IMR-90 (cell line): Measurements from ENCODE around the gene ZNF627. TPM values are rescaled to one million over a fixed set of nuclear protein-coding genes. Genes with fewer than 3 reads are reported as not detected.

Source experiments
- ATAC-seq: fragments of 200-7000 bp; cut with Tn5 transposase; 2 replicates; pipeline ENCODE4 v1.9.1; 2020; ENCODE audit warnings: low read depth, mild to moderate bottlenecking, moderate library complexity
- BruUV-seq: library from RNA; stranded (reverse); fragments of 400-500 nt; replicated peaks from 2 replicates; lab custom pipeline; 2021; lab: Mats Ljungman, UMichigan
- CTCF ChIA-PET: fragments of 300-600 bp; formaldehyde crosslinking; extraction: SDS; loops from one replicate; lab custom pipeline; 2021; ENCODE audit warnings: antibody characterized with exemption; lab: Yijun Ruan, JAX
- POLR2A ChIA-PET: fragments of 300-600 bp; sonication (Branson Sonifier 250); formaldehyde crosslinking; loops from one replicate; lab custom pipeline; 2022; ENCODE audit warnings: antibody characterized with exemption; ENCODE audit not compliant: unreplicated experiment; lab: Charles Lee
- DNase-seq: peaks from one replicate; pipeline ENCODE4 v3.0.0; 2013
- H2AFZ ChIP-seq: replicated peaks from 2 replicates; pipeline ENCODE3; 2013; ENCODE audit warnings: low read length, mild to moderate bottlenecking; ENCODE audit not compliant: poor library complexity
- H2AK5ac ChIP-seq: 2 replicates; pipeline ENCODE4 v1.6.1; 2013; ENCODE audit warnings: low read depth, low read length, inconsistent platforms
- H2AK9ac ChIP-seq: replicated peaks from 2 replicates; pipeline ENCODE3; 2013; ENCODE audit warnings: mild to moderate bottlenecking, low read depth, low read length, moderate library complexity; ENCODE audit not compliant: poor library complexity
- H2BK120ac ChIP-seq: 2 replicates; pipeline ENCODE4 v1.6.1; 2013; ENCODE audit warnings: low read depth, low read length, inconsistent platforms
- H2BK15ac ChIP-seq: 3 replicates; pipeline ENCODE4 v1.6.1; 2013; ENCODE audit warnings: low read depth, low read length, inconsistent platforms
- H2BK20ac ChIP-seq: 2 replicates; pipeline ENCODE4 v1.6.1; 2013; ENCODE audit warnings: low read depth, mild to moderate bottlenecking, inconsistent platforms, low read length, moderate library complexity
- H2BK5ac ChIP-seq: 2 replicates; pipeline ENCODE4 v1.6.1; 2013; ENCODE audit warnings: mild to moderate bottlenecking, low read depth, low read length, inconsistent platforms; ENCODE audit not compliant: poor library complexity, severe bottlenecking
- H3K14ac ChIP-seq: replicated peaks from 2 replicates; pipeline ENCODE4 v1.6.1; 2013; ENCODE audit warnings: low read depth, low read length, inconsistent platforms
- H3K18ac ChIP-seq: 2 replicates; pipeline ENCODE4 v1.6.1; 2013; ENCODE audit warnings: low read depth, low read length, control low read depth
- H3K23ac ChIP-seq: 2 replicates; pipeline ENCODE4 v1.6.1; 2013; ENCODE audit warnings: low read depth, low read length, inconsistent platforms
- H3K27ac ChIP-seq: 2 replicates; pipeline ENCODE4 v1.5.1; 2013; ENCODE audit warnings: mild to moderate bottlenecking, control low read depth, low read length; ENCODE audit not compliant: insufficient read depth
- H3K27me3 ChIP-seq: 2 replicates; pipeline ENCODE4 v1.6.1; 2013; ENCODE audit warnings: low read length; ENCODE audit not compliant: control insufficient read depth, insufficient read depth
- H3K36me3 ChIP-seq: 2 replicates; pipeline ENCODE4 v1.6.1; 2013; ENCODE audit warnings: low read length, mixed read lengths; ENCODE audit not compliant: control insufficient read depth, insufficient read depth
- H3K4ac ChIP-seq: 2 replicates; pipeline ENCODE4 v1.6.1; 2013; ENCODE audit warnings: low read depth, low read length, inconsistent platforms
- H3K4me1 ChIP-seq: 2 replicates; pipeline ENCODE4 v1.6.1; 2013; ENCODE audit warnings: low read length, mixed read lengths; ENCODE audit not compliant: control insufficient read depth, insufficient read depth
- H3K4me2 ChIP-seq: 2 replicates; pipeline ENCODE4 v1.6.1; 2013; ENCODE audit warnings: low read depth, mild to moderate bottlenecking, control low read depth, low read length, moderate library complexity
- H3K4me3 ChIP-seq: 2 replicates; pipeline ENCODE4 v1.5.1; 2013; ENCODE audit warnings: low read depth, mild to moderate bottlenecking, control low read depth, low read length, moderate library complexity; ENCODE audit not compliant: insufficient read depth
- H3K56ac ChIP-seq: 2 replicates; pipeline ENCODE4 v1.6.1; 2013; ENCODE audit warnings: low read length, inconsistent platforms; ENCODE audit not compliant: insufficient read depth; ENCODE audit errors: extremely low read depth
- H3K79me1 ChIP-seq, 2 experiments: 2 replicates each; pipeline ENCODE4 v1.6.1; 2013; ENCODE audit warnings: low read length in 2 of 2, inconsistent platforms in 1 of 2, low read depth in 1 of 2
- H3K9ac ChIP-seq: 2 replicates; pipeline ENCODE4 v1.6.1; 2013; ENCODE audit warnings: low read depth, low read length, control low read depth
- H3K9me1 ChIP-seq: 2 replicates; pipeline ENCODE4 v1.6.1; 2013; ENCODE audit warnings: low read length, inconsistent platforms; ENCODE audit not compliant: insufficient read depth
- H3K9me3 ChIP-seq: 2 replicates; pipeline ENCODE4 v1.6.1; 2013; ENCODE audit warnings: low read length; ENCODE audit not compliant: control insufficient read depth, insufficient read depth
- H4K20me1 ChIP-seq: 2 replicates; pipeline ENCODE4 v1.6.1; 2013; ENCODE audit warnings: low read length, inconsistent platforms; ENCODE audit not compliant: insufficient read depth
- H4K5ac ChIP-seq: 2 replicates; pipeline ENCODE4 v1.6.1; 2013; ENCODE audit warnings: mild to moderate bottlenecking, low read depth, low read length, control low read depth
- H4K8ac ChIP-seq, 2 experiments: 2 replicates each; pipeline ENCODE4 v1.6.1; 2013; ENCODE audit warnings: low read depth in 2 of 2, low read length in 2 of 2, control low read depth in 1 of 2, inconsistent platforms in 1 of 2
- H4K91ac ChIP-seq: 2 replicates; pipeline ENCODE4 v1.6.1; 2013; ENCODE audit warnings: low read depth, low read length, inconsistent platforms; ENCODE audit not compliant: insufficient read depth
- FOS ChIP-seq: fragments of 150-350 bp; IDR thresholded peaks from 2 replicates; pipeline ENCODE4 v1.6.1; 2016; ENCODE audit warnings: low read depth, low read length
- MAZ ChIP-seq: IDR thresholded peaks from 2 replicates; pipeline ENCODE4 v1.6.1; 2012; ENCODE audit warnings: low read depth, mild to moderate bottlenecking, low read length, improper control_type of control experiment, moderate library complexity, borderline replicate concordance
- RAD21 ChIP-seq: IDR thresholded peaks from 2 replicates; pipeline ENCODE4 v1.6.1; 2012; ENCODE audit warnings: low read length, improper control_type of control experiment
- RFX5 ChIP-seq: IDR thresholded peaks from 2 replicates; pipeline ENCODE4 v1.8.0; 2012; ENCODE audit warnings: low read depth, mild to moderate bottlenecking, low read length, moderate library complexity
- WGBS, 2 experiments: methylation state at CpG; one replicate each; pipeline versions ENCODE4 v1.1.5 to v1.1.7; 2013; ENCODE audit warnings: missing lambda C conversion rate in 2 of 2; ENCODE audit not compliant: insufficient read length in 1 of 2; ENCODE audit errors: extremely low coverage in 2 of 2; 5-methylcytosine and 5-hydroxymethylcytosine counted together
- dilution Hi-C: fragments of 300-500 bp; cut with HindIII; formaldehyde crosslinking; loops from one replicate; pipeline ENCODE4 v1.14.3; 2018; ENCODE audit warnings: low sequenced_read_pairs; ENCODE audit not compliant: unreplicated experiment
- in situ Hi-C: fragments of 300-500 bp; cut with MboI; formaldehyde crosslinking; loops from 3 replicates; pipeline ENCODE4 v1.14.3; 2019; ENCODE audit warnings: low sequenced_read_pairs, inconsistent platforms, mixed read lengths
- intact Hi-C: fragments of 100-400 bp; cut with micrococcal nuclease; formaldehyde crosslinking; loops from 2 replicates; pipeline ENCODE4 v1.10.0; 2022
- polyA plus RNA-seq, 3 experiments: library from polyadenylated mRNA; depleted of rRNA; stranded (reverse); fragments of >200 nt; gene quantifications; 2 replicates each; pipeline ENCODE4 v1.2.3, GENCODE V29; 2012; ENCODE audit warnings: low replicate concordance in 1 of 3
- total RNA-seq: library from RNA; depleted of rRNA; stranded (reverse); fragments of >200 nt; gene quantifications from 2 replicates; pipeline ENCODE4 v1.2.3, GENCODE V29; 2012

Gene ZNF627
- total and polyA plus RNA-seq, 2 of the 4 experiments (the other 2 are of a cell fraction): 6.3 to 34.4 TPM

GRCh38 chr19:11652492-11652891 is 55.2 kb downstream of the ZNF627 start:
- Histone ChIP-seq H3K23ac (no peak overlapping the region), H3K9me3 (peaks cover 25% of the 10 kb centered on the region), H2AK9ac (no peak overlapping the region), H3K27ac (no peak overlapping the region), H3K4me2 (no peak overlapping the region), H2BK20ac (no peak overlapping the region), H3K4me3 (no peak overlapping the region), H2AK5ac (no peak overlapping the region), H3K56ac (no peak overlapping the region), H4K20me1 (no peaks in the 10 kb centered on the region), H2AFZ (no peak overlapping the region), H3K14ac (no peak overlapping the region), H2BK120ac (no peak overlapping the region), H3K4me1 (no peaks in the 10 kb centered on the region), H3K27me3 (no peaks in the 10 kb centered on the region), H4K5ac (no peak overlapping the region), H3K36me3 (peaks cover 10% of the 10 kb centered on the region), H3K18ac (no peak overlapping the region), H2BK15ac (no peak overlapping the region), H3K9ac (no peak overlapping the region), H3K79me1 (no peaks in the 10 kb centered on the region), H4K91ac (no peak overlapping the region), H3K9me1 (no peaks in the 10 kb centered on the region), H4K8ac (no peak overlapping the region), H3K4ac (no peak overlapping the region), H2BK5ac (no peak overlapping the region)
- WGBS, 2 experiments: no CpG with 5 or more reads among the region's 6 CpGs
- no TSS peak for BruUV-seq
- ChIA-PET POLR2A (no interaction called here), CTCF (no interaction called here)
- intact Hi-C loops: no loop called here
- dilution Hi-C loops: no loop called here
- ATAC-seq: no peak
- DNase-seq: no peak
- TF ChIP-seq FOS (no peak), MAZ (no peak), RAD21 (no peak), RFX5 (no peak)
- in situ Hi-C loops: no loop called here
